T-helper 9 cell (primary cell): ENCODE measurements around the gene NR6A1.

Experiments
- DNase-seq: peaks from one replicate; pipeline ENCODE4 v3.0.0-alpha.2; 2020

The NR6A1 gene

DNA sequence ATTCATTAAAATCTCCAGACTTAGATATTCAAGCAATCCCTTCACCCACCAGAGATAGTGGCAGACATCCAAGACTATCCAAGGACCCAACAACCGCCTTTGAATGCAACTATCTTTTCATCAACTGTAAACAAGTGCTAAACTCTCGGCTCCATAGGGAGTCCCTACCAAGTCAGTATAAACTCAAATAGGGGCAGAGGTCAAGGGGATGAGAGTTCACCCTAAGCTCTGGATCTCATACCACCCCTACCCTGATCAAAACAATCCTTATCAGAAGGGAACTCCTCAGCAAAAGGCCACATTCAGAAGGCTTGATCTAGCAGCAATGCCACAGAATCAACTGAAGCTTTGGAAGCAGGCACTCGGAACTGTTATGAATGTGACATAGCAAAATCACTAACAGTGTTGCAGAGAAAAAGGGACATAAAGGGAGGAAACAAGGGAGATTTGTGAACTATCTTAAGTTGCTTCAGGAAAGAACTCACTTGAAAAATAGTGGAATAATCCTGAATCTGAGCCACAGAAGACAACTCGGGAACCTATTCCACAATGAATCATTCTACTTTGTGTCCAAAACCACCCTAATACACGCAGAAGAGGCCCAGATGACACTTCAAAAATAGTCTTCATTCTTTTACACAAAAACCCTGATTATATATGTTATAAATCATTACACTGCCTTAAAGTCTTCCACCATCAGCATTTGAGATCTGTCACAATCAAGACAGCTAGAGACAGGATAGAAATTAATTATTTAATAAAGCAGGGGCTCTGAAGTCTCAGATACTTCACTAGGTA lies 49.8 kb downstream of the NR6A1 start:
- no peak for DNase-seq

DNA sequence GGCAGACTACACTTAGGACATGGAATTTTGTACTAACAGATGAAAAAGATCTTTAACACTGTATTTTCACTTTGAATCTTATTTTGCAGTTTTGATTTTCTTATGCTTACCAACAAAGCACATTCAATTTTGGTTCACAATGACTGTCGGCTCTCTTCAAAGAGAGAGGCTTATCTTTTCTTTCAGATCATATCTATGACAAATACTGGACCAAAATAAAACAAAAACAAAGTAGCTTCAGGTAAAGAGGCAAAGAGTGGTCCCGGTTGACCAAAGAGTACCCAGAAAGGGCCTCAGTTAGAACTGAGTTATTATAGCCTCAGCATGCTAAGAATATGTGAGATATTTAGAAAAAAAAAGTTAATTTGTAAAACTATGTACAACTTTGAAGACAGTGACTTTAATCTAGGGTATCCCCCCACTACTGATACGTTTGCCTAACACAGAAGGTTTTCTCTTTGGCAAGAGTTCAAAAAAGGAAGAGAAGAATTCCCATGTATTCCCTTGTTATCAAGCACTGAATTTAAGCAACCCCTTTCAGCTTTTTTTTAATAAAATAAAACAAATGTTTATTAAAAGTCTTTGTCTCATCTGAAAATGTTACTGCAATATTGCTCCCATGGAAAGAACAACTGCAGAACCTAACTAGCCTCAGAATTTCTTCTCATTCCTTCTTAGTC lies 50.5 kb downstream of the NR6A1 start:
- DNase-seq, result no peak

DNA sequence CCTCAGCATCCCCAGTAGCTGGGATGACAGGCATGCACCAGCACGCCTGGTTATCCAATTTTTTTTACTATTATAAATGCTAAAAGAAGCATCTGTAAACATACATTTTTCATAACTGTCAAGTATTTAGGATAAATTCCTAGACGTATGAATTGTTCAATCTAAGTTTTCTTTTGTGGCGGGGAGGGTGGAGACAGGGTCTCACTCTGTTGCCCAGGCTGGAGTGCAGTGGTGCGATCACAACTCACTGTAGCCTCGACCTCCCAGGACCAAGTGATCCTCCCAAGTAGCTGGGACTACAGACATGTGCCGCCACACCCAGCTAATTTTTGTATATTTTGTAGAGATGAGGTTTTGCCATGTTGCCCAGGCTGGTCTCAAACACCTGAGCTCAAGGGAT lies 52.2 kb downstream of the NR6A1 start:
- no peak for DNase-seq

- no peak for DNase-seq
Measured at GRCh38 chr9:124717597-124717996, 53.5 kb downstream of the NR6A1 start.

DNA sequence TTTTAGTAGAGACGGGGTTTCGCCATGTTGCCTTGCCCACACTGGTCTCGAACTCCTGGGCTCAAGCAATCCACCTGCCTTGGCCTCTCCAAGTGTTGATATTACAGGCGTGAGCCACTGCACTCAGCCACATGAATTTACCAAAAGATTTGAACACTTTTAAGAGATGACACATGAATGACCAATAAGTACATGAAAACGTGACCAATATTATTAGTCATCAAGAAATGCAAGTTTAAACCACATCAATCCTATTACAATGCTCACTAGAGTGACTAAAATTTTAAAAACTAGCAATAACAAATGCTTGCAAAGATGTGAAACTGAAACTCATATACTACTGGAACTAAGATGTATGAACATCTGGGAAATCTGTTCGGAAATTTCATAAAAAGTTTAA lies 54.3 kb downstream of the NR6A1 start:
- DNase-seq, result no peak

GRCh38 chr9:124710766-124711165 lies 60.3 kb downstream of the NR6A1 start:
- DNase-seq, result no peak

DNA sequence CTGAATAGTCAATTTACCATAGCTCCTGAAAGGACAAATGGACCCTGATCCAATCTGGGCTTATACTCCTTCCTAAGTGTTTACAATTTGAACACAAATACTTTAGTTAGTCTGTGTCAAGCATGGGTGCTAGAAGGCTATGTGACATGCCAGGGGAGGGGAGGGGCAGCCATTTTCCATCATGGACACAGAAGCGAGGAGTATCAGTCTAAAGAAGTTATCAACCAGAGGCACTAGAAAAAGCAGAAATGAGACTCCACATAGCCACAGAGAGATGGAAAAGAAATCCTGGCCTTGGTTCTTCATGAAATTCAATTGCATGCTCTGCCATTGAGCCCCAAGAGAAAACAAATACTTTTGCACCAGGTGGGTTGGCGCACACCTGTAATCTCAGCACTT lies 61.8 kb downstream of the NR6A1 start:
- DNase-seq, result no peak

- no peak for DNase-seq
Measured at GRCh38 chr9:124708633-124709291, 62.3 kb downstream of the NR6A1 start.

GRCh38 chr9:124708074-124708473 lies 63.0 kb downstream of the NR6A1 start:
- no peak for DNase-seq

DNA sequence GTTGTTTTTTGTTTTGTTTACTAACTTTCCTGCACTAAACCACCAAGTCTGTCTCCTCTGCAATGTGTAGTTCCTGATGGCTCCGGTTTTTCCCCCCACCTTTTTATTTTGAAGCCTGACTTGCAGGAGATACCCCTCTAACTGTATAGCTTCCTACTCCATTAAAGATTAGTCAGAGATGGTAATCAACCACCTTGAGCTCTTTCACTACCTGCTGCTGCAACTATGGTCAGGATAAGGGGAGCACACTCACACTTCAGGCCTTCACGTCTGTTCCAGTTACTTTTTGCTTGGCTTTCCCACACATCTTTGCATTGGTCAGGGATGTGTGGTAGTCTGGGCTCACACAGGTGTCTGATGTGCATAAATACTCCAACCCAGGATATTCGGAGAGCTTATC lies 63.4 kb downstream of the NR6A1 start:
- DNase-seq, result no peak

GRCh38 chr9:124706685-124707084 lies 64.4 kb downstream of the NR6A1 start:
- DNase-seq, result no peak

DNA sequence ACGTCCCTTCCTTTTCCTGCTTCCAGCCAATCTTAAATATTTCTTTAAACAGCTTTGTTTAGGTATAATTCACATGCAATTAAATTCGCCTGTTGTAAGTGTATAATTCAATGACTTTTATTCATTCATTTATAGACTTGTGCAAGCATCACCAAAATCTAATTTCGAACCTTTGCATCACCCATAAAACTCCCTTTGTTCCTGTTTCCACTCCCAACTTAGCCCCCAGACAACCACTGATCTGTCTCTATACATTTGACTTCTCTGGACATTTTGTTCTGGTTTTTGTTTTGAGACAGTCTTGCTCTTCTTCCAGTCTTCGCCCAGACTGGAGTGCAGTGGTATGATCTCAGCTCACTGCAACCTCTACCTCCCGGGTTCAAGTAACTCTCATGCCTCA lies 71.5 kb downstream of the NR6A1 start:
- no peak for DNase-seq

- DNase-seq, result no peak
Measured at GRCh38 chr9:124698265-124698664, 72.8 kb downstream of the NR6A1 start.

DNA sequence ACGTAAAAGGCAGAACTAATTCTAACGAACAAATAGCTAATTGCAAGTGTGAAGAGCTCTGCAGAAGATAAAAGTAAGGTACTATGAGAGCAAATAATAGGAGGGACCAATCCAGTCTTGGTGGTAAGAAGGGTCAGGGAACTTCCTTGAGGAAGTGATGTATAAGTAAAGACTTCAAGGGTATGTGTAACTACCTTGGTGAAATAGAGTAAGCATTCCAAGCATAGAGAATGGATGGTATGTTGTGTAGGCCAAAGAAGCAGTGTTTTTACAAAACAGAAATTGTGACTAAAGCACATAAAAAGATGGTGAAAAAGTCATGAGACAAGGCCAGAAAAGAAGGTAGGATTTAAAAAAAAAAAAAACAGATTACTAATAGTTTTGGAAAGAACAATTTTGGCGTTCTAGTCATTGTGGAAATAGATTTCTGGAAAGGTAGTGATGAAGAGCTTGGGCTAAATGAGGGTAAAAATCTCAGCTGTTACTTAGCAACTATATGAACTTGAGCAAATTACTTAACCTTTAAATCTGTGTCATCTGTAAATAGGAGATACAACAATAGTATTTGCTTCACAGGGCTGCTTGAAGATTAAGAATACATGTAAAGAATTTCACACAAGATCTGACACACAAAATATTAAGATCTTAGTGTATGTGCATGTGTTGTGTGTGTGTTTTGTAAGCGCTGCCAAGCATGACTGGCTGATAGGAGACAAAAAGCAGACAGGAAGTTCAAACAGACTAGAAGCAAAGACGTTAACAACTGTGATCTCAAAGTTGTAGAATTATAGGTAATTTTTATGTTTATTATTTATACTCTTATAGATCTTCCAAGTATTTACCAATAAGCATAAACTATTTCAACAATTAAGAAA lies 73.5 kb downstream of the NR6A1 start:
- no peak for DNase-seq

GRCh38 chr9:124696101-124696500 lies 75.0 kb downstream of the NR6A1 start:
- DNase-seq, result no peak

GRCh38 chr9:124695280-124695890 lies 75.7 kb downstream of the NR6A1 start:
- no peak for DNase-seq

- DNase-seq, result no peak
Measured at GRCh38 chr9:124694414-124695279, 76.5 kb downstream of the NR6A1 start.

DNA sequence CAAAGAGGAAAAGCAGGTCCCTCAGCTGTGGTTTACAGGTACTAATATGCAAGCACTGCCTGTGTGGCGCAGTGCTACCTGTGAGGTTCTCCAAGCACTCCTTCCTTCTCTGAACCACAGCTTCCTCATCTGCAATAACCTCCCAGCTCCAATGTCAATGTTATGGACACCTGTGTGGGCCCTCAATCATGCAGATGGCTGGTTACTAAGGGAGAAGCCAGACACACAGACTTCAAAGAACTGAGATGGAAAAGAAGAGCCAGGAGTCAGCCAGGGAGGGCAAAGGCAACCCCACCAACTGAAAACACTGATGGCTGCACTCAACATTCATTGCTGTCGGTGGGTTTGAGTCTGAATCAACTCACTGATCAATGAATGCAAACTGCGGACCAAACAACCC lies 77.7 kb downstream of the NR6A1 start:
- no peak for DNase-seq

DNA sequence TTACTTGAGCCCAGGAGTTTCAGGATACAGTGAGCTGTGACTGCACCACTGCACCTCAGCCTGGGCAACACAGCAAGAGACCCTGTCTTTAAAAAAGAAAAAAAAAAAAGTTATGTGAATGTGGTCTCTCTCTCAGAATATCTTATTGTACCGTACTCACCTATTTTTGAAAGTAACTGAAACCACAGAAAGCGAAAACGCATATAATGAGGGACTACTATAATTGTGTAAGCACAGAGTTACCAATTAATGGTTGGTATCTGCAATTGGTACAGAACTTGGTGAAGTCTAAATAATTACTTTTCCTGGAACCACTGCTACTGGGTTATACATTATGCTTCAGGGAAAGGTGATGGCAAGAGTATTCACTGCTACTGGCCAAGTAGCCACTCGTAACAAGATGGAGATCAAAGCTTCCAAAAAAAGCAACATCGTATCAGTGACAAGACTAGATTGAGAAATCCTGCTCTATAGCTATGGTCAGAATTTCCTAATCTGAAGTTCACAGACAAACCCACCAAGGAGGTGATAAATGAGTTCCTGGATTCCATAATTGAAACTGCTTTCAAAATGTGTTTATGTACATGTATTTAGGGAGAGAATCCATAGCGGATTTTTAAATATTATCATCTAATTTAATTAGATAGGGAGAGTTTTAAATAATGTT lies 82.7 kb downstream of the NR6A1 start:
- no peak for DNase-seq

- DNase-seq, result no peak
Measured at GRCh38 chr9:124686918-124687317, 84.2 kb downstream of the NR6A1 start.

- no peak for DNase-seq
Measured at GRCh38 chr9:124685217-124685616, 85.9 kb downstream of the NR6A1 start.
